Nephron (organoid): ENCODE measurements around the gene LKAAEAR1.

Experiments used
- H3K27ac Mint-ChIP-seq, 3 experiments: 2 replicates each; pipeline ENCODE4 v1.8.0; 2020; ENCODE audit warnings: mixed read lengths in 3 of 3, mild to moderate bottlenecking in 2 of 3, moderate library complexity in 1 of 3
- H3K27me3 Mint-ChIP-seq: 2 replicates; pipeline ENCODE4 v1.8.0; 2021; ENCODE audit warnings: low read depth, mild to moderate bottlenecking, moderate library complexity, mixed read lengths
- H3K36me3 Mint-ChIP-seq: 2 replicates; pipeline ENCODE4 v1.8.0; 2020; ENCODE audit warnings: low read depth, mixed read lengths
- H3K4me1 Mint-ChIP-seq: 2 replicates; pipeline ENCODE4 v1.8.0; 2020; ENCODE audit warnings: mixed read lengths
- H3K4me3 Mint-ChIP-seq, 3 experiments: 2 replicates each; pipeline ENCODE4 v1.8.0; 2020; ENCODE audit warnings: mild to moderate bottlenecking in 3 of 3, mixed read lengths in 3 of 3, moderate library complexity in 2 of 3
- H3K9me3 Mint-ChIP-seq: 2 replicates; pipeline ENCODE4 v1.8.0; 2020; ENCODE audit warnings: mixed read lengths
- CTCF ChIP-seq, 3 experiments: fragments of 200-600 bp; sonication (generic); IDR thresholded peaks; one replicate each; pipeline ENCODE4 v1.5.0; 2021; ENCODE audit warnings: antibody characterized with exemption in 3 of 3; ENCODE audit not compliant: unreplicated experiment in 3 of 3

Gene LKAAEAR1

GRCh38 chr20:64039293-64040160 lies 44.7 kb downstream of the LKAAEAR1 start:
- Mint-ChIP-seq H3K27me3 (peaks cover 75% of the 10 kb centered on the region), H3K4me1 (peaks cover 6% of the 10 kb centered on the region), H3K4me3 (peak overlapping the region; percentile 19 to 66 (median 51)), H3K9me3 (no peaks in the 10 kb centered on the region), H3K27ac (no peak overlapping the region), H3K36me3 (peaks cover 1% of the 10 kb centered on the region)
- TF ChIP-seq CTCF (IDR thresholded peaks at IDR 0.05; ENCODE audit: unreplicated experiment in 3 of 3) = peak in 2 of 3 experiments; percentile 2 to 6

- no peaks in the 10 kb centered on the region for H3K9me3 Mint-ChIP-seq
- peak overlapping the region in 2 of 3 experiments; percentile 50 to 66 for H3K4me3 Mint-ChIP-seq
- no peak overlapping the region for H3K27ac Mint-ChIP-seq
- peaks cover 14% of the 10 kb centered on the region for H3K4me1 Mint-ChIP-seq
- peak; percentile 76 to 83 (median 77) for TF ChIP-seq CTCF (IDR thresholded peaks at IDR 0.05; ENCODE audit: unreplicated experiment in 3 of 3)
- peaks cover 70% of the 10 kb centered on the region for H3K27me3 Mint-ChIP-seq
- peaks cover 7% of the 10 kb centered on the region for H3K36me3 Mint-ChIP-seq
Observed at GRCh38 chr20:64038565-64039292, 45.5 kb downstream of the LKAAEAR1 start.

- H3K27me3 Mint-ChIP-seq = peaks cover 65% of the 10 kb centered on the region
- peaks cover 9% of the 10 kb centered on the region for H3K36me3 Mint-ChIP-seq
- no peaks in the 10 kb centered on the region for H3K9me3 Mint-ChIP-seq
- H3K4me1 Mint-ChIP-seq = peaks cover 16% of the 10 kb centered on the region
- H3K4me3 Mint-ChIP-seq = peak overlapping the region in 1 of 3 experiments; percentile 19
- TF ChIP-seq CTCF (IDR thresholded peaks at IDR 0.05; ENCODE audit: unreplicated experiment in 3 of 3) = no peak
- no peak overlapping the region for H3K27ac Mint-ChIP-seq
Observed at GRCh38 chr20:64038224-64038564, 46.0 kb downstream of the LKAAEAR1 start.

GRCh38 chr20:64037498-64038213 lies 46.5 kb downstream of the LKAAEAR1 start:
- peaks cover 16% of the 10 kb centered on the region for H3K4me1 Mint-ChIP-seq
- peak overlapping the region; percentile 43 to 69 (median 55) for H3K4me3 Mint-ChIP-seq
- H3K36me3 Mint-ChIP-seq = peaks cover 9% of the 10 kb centered on the region
- H3K9me3 Mint-ChIP-seq = no peaks in the 10 kb centered on the region
- H3K27me3 Mint-ChIP-seq = peaks cover 61% of the 10 kb centered on the region
- TF ChIP-seq CTCF (IDR thresholded peaks at IDR 0.05; ENCODE audit: unreplicated experiment in 3 of 3) = no peak
- no peak overlapping the region for H3K27ac Mint-ChIP-seq

- Mint-ChIP-seq H3K4me3 (no peak overlapping the region), H3K4me1 (peaks cover 16% of the 10 kb centered on the region), H3K27me3 (peaks cover 60% of the 10 kb centered on the region), H3K9me3 (no peaks in the 10 kb centered on the region), H3K27ac (no peak overlapping the region), H3K36me3 (peaks cover 9% of the 10 kb centered on the region)
- no peak for TF ChIP-seq CTCF (IDR thresholded peaks at IDR 0.05; ENCODE audit: unreplicated experiment in 3 of 3)
Observed at GRCh38 chr20:64037199-64037497, 47.0 kb downstream of the LKAAEAR1 start.
